ENCODE measurements around the gene LSAMP. TPM values are rescaled to one million over a fixed set of nuclear protein-coding genes. Genes with fewer than 3 reads are reported as not detected.
"Not testable (repeated sequence)": the region's sequence is repeated elsewhere in the genome, so short reads cannot be mapped to it uniquely, and the experiment has no call there.

LSAMP gene
- total RNA-seq, 2 donors from 2014 or later: 0.89 to 5.1 TPM

GRCh38 chr3:115859002-115859807 lies 586.1 kb downstream of the LSAMP start:
- no peak for ATAC-seq
- intact Hi-C loops (cut with DNase I, micrococcal nuclease): no loop called here
- DNase-seq: no peak

- DNase-seq: no peak
- intact Hi-C loops (cut with DNase I, micrococcal nuclease): no loop called here
- ATAC-seq: no peak
Observed at GRCh38 chr3:115857518-115858136, 587.7 kb downstream of the LSAMP start.

DNA sequence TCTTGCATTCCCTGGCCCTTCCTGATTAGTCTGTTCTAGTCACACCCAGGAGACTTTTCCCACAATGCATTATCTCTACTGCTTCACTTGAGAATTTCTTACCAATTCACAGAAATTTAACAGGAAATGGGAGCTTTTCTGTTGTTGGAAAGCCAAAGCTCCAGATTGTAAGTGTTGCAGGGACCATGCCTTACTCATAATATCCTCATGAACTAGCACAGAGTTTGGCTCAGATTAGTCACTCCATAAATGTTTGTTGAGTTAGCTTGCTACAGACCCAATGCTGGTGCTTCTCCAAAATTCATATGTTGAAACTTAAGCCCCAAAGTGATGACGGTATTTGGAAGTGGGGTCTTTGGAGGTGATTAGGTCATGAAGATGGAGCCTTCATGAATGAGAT lies 589.4 kb downstream of the LSAMP start:
- DNase-seq (no peak), ATAC-seq (no peak)
- intact Hi-C loops (cut with DNase I, micrococcal nuclease): no loop called here

DNA sequence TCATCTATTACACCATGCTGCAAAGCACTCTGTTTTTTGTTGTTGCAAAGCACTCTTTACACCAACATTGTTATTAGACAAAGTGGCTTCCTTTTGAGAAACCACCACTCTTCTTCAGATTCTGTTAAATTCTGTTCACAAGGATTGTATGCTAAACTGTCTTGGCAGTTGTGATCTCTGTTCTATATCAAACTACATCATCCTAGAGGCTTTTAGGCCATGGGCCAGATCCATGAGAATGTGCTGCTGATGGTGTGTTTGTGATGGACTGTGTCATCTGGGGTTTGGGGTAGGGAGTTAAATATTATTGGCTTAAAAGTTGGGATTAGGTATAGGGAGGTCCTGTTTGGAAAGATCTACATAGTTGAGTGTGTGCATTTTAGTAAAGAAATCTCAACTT lies 592.2 kb downstream of the LSAMP start:
- DNase-seq: no peak
- no peak for ATAC-seq
- intact Hi-C loops (cut with DNase I, micrococcal nuclease): no loop called here

DNA sequence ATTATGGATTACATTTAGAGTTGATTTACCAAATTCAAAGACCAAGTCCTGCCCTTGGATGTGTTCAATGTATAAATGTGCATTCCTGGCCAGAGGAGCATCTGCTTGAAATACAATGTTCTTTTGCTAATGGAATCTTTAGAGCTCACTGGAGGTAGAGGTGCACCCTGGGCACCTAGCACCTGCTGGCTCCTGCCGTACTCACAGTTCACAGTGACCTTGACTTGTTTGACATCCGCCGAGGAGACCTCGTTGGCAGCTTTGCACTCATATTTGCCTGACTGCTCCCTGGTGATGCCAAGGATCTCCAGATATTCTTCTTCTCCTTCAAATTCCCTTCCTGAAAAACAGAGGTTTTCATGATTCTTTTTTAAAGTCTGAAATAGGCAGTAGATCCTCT lies 593.0 kb downstream of the LSAMP start:
- ATAC-seq (no peak), DNase-seq (no peak)
- intact Hi-C loops (cut with DNase I, micrococcal nuclease): no loop called here

- ATAC-seq: no peak
- intact Hi-C loops (cut with DNase I, micrococcal nuclease): no loop called here
Observed at GRCh38 chr3:115851571-115851970, 593.7 kb downstream of the LSAMP start.

GRCh38 chr3:115848641-115849040 lies 596.6 kb downstream of the LSAMP start:
- ATAC-seq: no peak
- no peak for DNase-seq
- intact Hi-C loops (cut with DNase I, micrococcal nuclease): no loop called here

More at GRCh38 chr3:115851571-115851970, 593.7 kb downstream of the LSAMP start:
- DNase-seq: no peak

- intact Hi-C loops (cut with DNase I, micrococcal nuclease): no loop called here
- ATAC-seq (no peak), DNase-seq (no peak)
Observed at GRCh38 chr3:115845986-115846385, 599.3 kb downstream of the LSAMP start.

- intact Hi-C loops (cut with DNase I, micrococcal nuclease); ATAC-seq; DNase-seq: not testable (repeated sequence)
Observed at GRCh38 chr3:115844729-115845128, 600.6 kb downstream of the LSAMP start.

GRCh38 chr3:115843206-115843605 lies 602.1 kb downstream of the LSAMP start:
- ATAC-seq (no peak), DNase-seq (no peak)
- intact Hi-C loops (cut with DNase I, micrococcal nuclease): no loop called here

- DNase-seq (no peak), ATAC-seq (no peak)
- intact Hi-C loops (cut with DNase I, micrococcal nuclease): no loop called here
Observed at GRCh38 chr3:115839246-115839645, 606.0 kb downstream of the LSAMP start.

GRCh38 chr3:115838786-115839185 lies 606.5 kb downstream of the LSAMP start:
- ATAC-seq: no peak
- DNase-seq: no peak
- intact Hi-C loops (cut with DNase I, micrococcal nuclease): no loop called here

GRCh38 chr3:115836944-115837343 lies 608.3 kb downstream of the LSAMP start:
- ATAC-seq: no peak
- no peak for DNase-seq
- intact Hi-C loops (cut with DNase I, micrococcal nuclease): no loop called here

DNA sequence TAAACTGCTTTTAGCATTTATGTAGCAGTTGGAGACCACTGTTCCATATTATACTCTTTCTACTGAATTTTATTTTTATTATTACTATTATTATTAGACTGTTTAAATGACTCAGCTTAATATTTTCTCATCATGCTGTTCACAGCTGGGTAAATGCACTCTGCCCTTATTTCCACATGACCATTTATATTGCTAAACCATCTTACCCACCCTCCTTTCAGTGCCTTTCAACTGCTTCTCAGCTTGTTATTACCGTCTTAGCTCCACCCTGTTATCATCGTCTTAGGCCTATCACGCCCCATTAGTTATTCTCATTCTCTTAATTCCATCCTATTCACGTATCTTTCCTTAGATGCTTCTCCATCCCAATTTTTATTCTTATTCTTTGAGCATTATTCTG lies 609.3 kb downstream of the LSAMP start:
- intact Hi-C loops (cut with DNase I, micrococcal nuclease): no loop called here
- no peak for ATAC-seq
- no peak for DNase-seq

DNA sequence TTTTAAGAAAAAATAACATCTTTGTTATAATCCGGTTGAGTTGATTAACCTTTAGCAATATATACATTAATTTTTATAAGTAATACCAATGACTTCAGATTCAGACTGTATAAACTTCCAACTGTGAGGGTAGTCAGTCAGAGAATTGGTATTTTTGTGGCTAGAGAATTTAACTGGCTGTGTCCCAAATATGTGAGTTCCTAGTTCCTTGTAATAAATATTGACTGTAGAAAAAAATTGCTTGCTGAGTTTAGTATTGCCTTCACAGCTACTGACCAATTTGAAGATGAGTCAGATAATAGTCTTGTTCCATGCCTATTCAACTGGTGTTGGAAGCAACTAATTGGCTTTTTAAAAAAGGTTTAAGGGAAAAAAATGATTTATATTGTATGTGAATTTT lies 611.2 kb downstream of the LSAMP start:
- DNase-seq (no peak), ATAC-seq (no peak)
- intact Hi-C loops (cut with DNase I, micrococcal nuclease): no loop called here

- DNase-seq: no peak
- no peak for ATAC-seq
- intact Hi-C loops (cut with DNase I, micrococcal nuclease): no loop called here
Observed at GRCh38 chr3:115833074-115833473, 612.2 kb downstream of the LSAMP start.

- intact Hi-C loops (cut with DNase I, micrococcal nuclease): no loop called here
- no peak for DNase-seq
- no peak for ATAC-seq
Observed at GRCh38 chr3:115832265-115832664, 613.0 kb downstream of the LSAMP start.

- intact Hi-C loops (cut with DNase I, micrococcal nuclease): no loop called here
- DNase-seq: no peak
- ATAC-seq: no peak
Observed at GRCh38 chr3:115831864-115832263, 613.4 kb downstream of the LSAMP start.

DNA sequence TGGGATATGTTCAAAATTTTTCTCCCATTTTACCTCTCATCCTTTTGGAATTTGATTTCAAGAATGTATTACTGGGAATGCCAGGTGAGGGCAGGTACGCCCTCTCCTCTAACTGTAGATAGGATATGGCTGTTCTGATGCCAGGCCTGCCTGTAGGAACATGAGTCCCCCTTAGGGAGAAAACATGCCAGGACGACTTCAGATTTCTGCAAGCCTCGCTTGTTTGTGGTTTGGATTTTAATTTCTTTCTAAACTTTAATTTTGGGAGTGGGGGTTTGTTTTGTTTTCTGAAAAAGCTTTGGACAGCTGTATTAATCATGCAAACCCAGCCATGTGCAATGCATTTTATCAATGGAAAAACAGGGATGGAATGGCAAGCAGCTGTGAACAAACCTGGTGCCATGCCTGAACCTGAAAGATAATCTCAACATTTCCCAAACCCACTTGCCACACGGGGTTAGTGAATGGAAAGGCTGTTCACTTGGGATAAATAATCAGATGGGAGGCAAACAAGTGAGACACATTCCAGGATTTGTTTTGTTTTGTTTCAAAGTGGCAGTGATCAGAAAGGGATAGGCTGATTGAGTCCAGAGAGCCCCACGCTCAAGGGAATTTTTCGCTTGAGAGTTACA lies 614.4 kb downstream of the LSAMP start:
- no peak for DNase-seq
- intact Hi-C loops (cut with DNase I, micrococcal nuclease): no loop called here
- ATAC-seq: no peak

- no peak for DNase-seq
- ATAC-seq: no peak
- intact Hi-C loops (cut with DNase I, micrococcal nuclease): no loop called here
Observed at GRCh38 chr3:115828401-115828800, 616.9 kb downstream of the LSAMP start.
